ENCODE results near the gene SDSL.

SDSL gene

GRCh38 chr12:113397497-113398197, 24.5 kb upstream of the SDSL start:
- ChIA-PET POLR2A (no interaction called here), CTCF (interaction anchor here (0.6 to 1.3 kb wide), 3 partner anchors 8 to 84 kb away, joined by 3 read pairs; no protein-coding TSS in a partner anchor)
- TF ChIP-seq SUZ12 (IDR thresholded peaks at IDR 0.05) (no peak), PKNOX1 (IDR thresholded peaks at IDR 0.05) (no peak), SP1 (IDR thresholded peaks at IDR 0.05) (no peak), HDGF (IDR thresholded peaks at IDR 0.05; ENCODE audit: borderline replicate concordance) (no peak), LEF1 (IDR thresholded peaks at IDR 0.05; ENCODE audit: borderline replicate concordance) (no peak), BHLHE40 (IDR thresholded peaks at IDR 0.05; ENCODE audit: borderline replicate concordance) (no peak), FOXM1 (IDR thresholded peaks at IDR 0.05; ENCODE audit: borderline replicate concordance) (no peak), FOXK2 (IDR thresholded peaks at IDR 0.05) (no peak)
- DNase-seq (ENCODE audit: extremely low spot score): no peak

GRCh38 chr12:113398346-113399290, 23.6 kb upstream of the SDSL start:
- TF ChIP-seq ZNF384 (IDR thresholded peaks at IDR 0.05) (no peak), SUZ12 (IDR thresholded peaks at IDR 0.05) (no peak), TARDBP (IDR thresholded peaks at IDR 0.05) (no peak), L3MBTL2 (conservative IDR thresholded peaks at IDR 0.05) (no peak), NFRKB (IDR thresholded peaks at IDR 0.05) (no peak), FOXM1 (IDR thresholded peaks at IDR 0.05; ENCODE audit: borderline replicate concordance) (no peak), ARNT (IDR thresholded peaks at IDR 0.05) (no peak), CTBP1 (IDR thresholded peaks at IDR 0.05; ENCODE audit: borderline replicate concordance) (no peak)
- DNase-seq (ENCODE audit: extremely low spot score): no peak
- ChIA-PET POLR2A (no interaction called here), CTCF (no interaction called here)

DNA sequence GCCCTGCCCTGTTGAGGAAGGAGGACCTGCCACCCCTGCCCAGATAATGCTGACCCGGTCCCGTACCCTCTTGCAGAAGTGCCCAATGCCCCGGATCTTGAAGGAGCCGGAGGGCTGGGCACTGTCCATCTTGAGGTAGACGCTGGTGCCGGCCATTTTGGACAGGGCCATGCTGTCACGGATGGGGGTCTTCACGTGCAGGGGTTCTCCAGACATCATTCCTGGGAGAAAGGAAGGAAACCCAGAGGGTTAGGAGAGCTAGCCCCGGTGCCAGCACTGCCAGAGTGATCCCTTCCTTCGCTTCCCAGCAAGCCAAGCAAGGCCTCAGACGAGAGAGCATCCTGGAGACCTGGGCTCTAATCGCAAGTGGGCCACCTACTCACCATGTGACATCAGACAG, 22.7 kb upstream of the SDSL start:
- DNase-seq (ENCODE audit: extremely low spot score): no peak
- no peak for TF ChIP-seq SUZ12 (IDR thresholded peaks at IDR 0.05)
- TF ChIP-seq ELF4 (IDR thresholded peaks at IDR 0.05): no peak
- TF ChIP-seq CTBP1 (IDR thresholded peaks at IDR 0.05; ENCODE audit: borderline replicate concordance): no peak
- TF ChIP-seq ZNF384 (IDR thresholded peaks at IDR 0.05): no peak
- no peak for TF ChIP-seq ARNT (IDR thresholded peaks at IDR 0.05)
- no peak for TF ChIP-seq SP1 (IDR thresholded peaks at IDR 0.05)
- TF ChIP-seq L3MBTL2 (conservative IDR thresholded peaks at IDR 0.05): no peak
- TF ChIP-seq HDGF (IDR thresholded peaks at IDR 0.05; ENCODE audit: borderline replicate concordance): no peak
- no peak for TF ChIP-seq FOXA1 (IDR thresholded peaks at IDR 0.05)
- no peak for TF ChIP-seq BHLHE40 (IDR thresholded peaks at IDR 0.05; ENCODE audit: borderline replicate concordance)
- POLR2A ChIA-PET: no interaction called here
- CTCF ChIA-PET: no interaction called here

DNA sequence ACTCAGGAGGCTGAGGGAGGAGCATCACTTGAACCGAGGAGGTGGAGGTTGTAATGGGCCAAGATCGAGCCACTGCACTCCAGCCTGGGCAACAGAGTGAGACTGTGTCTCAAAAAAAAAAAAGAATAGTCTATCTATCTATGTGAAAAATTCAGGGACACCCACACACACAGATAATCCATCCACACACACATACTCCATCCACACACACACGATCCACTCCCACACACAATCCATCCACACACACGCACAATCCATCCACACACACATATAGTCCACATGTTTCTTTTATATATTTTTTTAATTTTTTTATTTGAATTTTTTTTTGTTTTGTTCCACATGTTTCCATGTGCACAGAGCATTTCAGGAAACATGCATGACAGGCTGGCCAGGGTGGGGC, 21.8 kb upstream of the SDSL start:
- DNase-seq (ENCODE audit: extremely low spot score): no peak
- ChIA-PET CTCF (no interaction called here), POLR2A (no interaction called here)
- TF ChIP-seq ARNT (IDR thresholded peaks at IDR 0.05): no peak
- TF ChIP-seq CTBP1 (IDR thresholded peaks at IDR 0.05; ENCODE audit: borderline replicate concordance): no peak
- TF ChIP-seq NFRKB (IDR thresholded peaks at IDR 0.05): no peak
- TF ChIP-seq ELF4 (IDR thresholded peaks at IDR 0.05): no peak
- TF ChIP-seq TARDBP (IDR thresholded peaks at IDR 0.05): no peak
- TF ChIP-seq SP1 (IDR thresholded peaks at IDR 0.05): no peak
- TF ChIP-seq FOXM1 (IDR thresholded peaks at IDR 0.05; ENCODE audit: borderline replicate concordance): no peak
- TF ChIP-seq PKNOX1 (IDR thresholded peaks at IDR 0.05): no peak
- TF ChIP-seq L3MBTL2 (conservative IDR thresholded peaks at IDR 0.05): no peak
- TF ChIP-seq HDGF (IDR thresholded peaks at IDR 0.05; ENCODE audit: borderline replicate concordance): no peak
- no peak for TF ChIP-seq FOXK2 (IDR thresholded peaks at IDR 0.05)
- TF ChIP-seq FOXA1 (IDR thresholded peaks at IDR 0.05): no peak
- TF ChIP-seq BHLHE40 (IDR thresholded peaks at IDR 0.05; ENCODE audit: borderline replicate concordance): no peak

GRCh38 chr12:113401066-113402000, 20.8 kb upstream of the SDSL start:
- ChIA-PET CTCF (no interaction called here), POLR2A (no interaction called here)
- no peak for DNase-seq (ENCODE audit: extremely low spot score)
- no peak for TF ChIP-seq CTBP1 (IDR thresholded peaks at IDR 0.05; ENCODE audit: borderline replicate concordance)
- TF ChIP-seq ARNT (IDR thresholded peaks at IDR 0.05): no peak
- TF ChIP-seq FOXM1 (IDR thresholded peaks at IDR 0.05; ENCODE audit: borderline replicate concordance): no peak
- no peak for TF ChIP-seq FOXA1 (IDR thresholded peaks at IDR 0.05)
- no peak for TF ChIP-seq LEF1 (IDR thresholded peaks at IDR 0.05; ENCODE audit: borderline replicate concordance)
- TF ChIP-seq BHLHE40 (IDR thresholded peaks at IDR 0.05; ENCODE audit: borderline replicate concordance): no peak
- no peak for TF ChIP-seq FOXK2 (IDR thresholded peaks at IDR 0.05)
- no peak for TF ChIP-seq L3MBTL2 (conservative IDR thresholded peaks at IDR 0.05)
- TF ChIP-seq ZNF384 (IDR thresholded peaks at IDR 0.05): no peak
- TF ChIP-seq ELF4 (IDR thresholded peaks at IDR 0.05): no peak

Measured in HEK293T (cell line).